Endothelial cell of umbilical vein (primary cell): ENCODE data around the gene MRPL48. TPM values are rescaled to one million over a fixed set of nuclear protein-coding genes. Genes with fewer than 3 reads are reported as not detected.

Experiments used
- BruUV-seq: library from RNA; stranded (reverse); fragments of 400-500 nt; replicated peaks from 2 replicates; lab custom pipeline; 2021; lab: Mats Ljungman, UMichigan
- CTCF ChIA-PET: fragments of 300-600, 350-600 bp; sonication (Branson Sonifier 250); formaldehyde crosslinking; loops from one replicate; lab custom pipeline; 2021; ENCODE audit warnings: antibody characterized with exemption, inconsistent platforms; lab: Charles Lee
- POLR2A ChIA-PET: fragments of 300-600, 350-600 bp; sonication (Branson Sonifier 250); formaldehyde crosslinking; loops from one replicate; lab custom pipeline; 2021; ENCODE audit warnings: antibody characterized with exemption, inconsistent platforms; lab: Charles Lee
- DNase-seq: peaks from one replicate; pipeline ENCODE4 v3.0.0-alpha.2; 2011; ENCODE audit warnings: low read depth, low spot score
- FAIRE-seq: peaks from 2 replicates; lab custom pipeline; 2011; peaks lifted over from hg19 to GRCh38; lab: Jason Lieb, UNC
- H2AFZ ChIP-seq: 2 replicates; pipeline ENCODE4 v1.6.0; 2012; ENCODE audit warnings: low read depth, low read length, control low read depth, inconsistent platforms
- H3K27ac ChIP-seq: 2 replicates; pipeline ENCODE4 v1.5.1; 2011; ENCODE audit warnings: low read depth, mild to moderate bottlenecking, control low read depth, low read length, moderate library complexity; ENCODE audit not compliant: insufficient read depth
- H3K27me3 ChIP-seq, 2 experiments: 2 replicates each; pipeline versions ENCODE4 v1.6.0 to v1.6.1; 2011; ENCODE audit warnings: low read length in 2 of 2, mixed read lengths in 1 of 2; ENCODE audit not compliant: control insufficient read depth in 2 of 2, insufficient read depth in 2 of 2
- H3K36me3 ChIP-seq, 2 experiments: 2 replicates in 1 of 2; 3 replicates in 1 of 2; pipeline ENCODE4 v1.5.1; 2011; ENCODE audit warnings: low read length in 2 of 2, mild to moderate bottlenecking in 1 of 2, moderate library complexity in 1 of 2; ENCODE audit not compliant: control insufficient read depth in 2 of 2, insufficient read depth in 2 of 2; ENCODE audit errors: extremely low read depth in 1 of 2
- H3K4me1 ChIP-seq: 3 replicates; pipeline ENCODE4 v1.5.1; 2011; ENCODE audit warnings: mild to moderate bottlenecking, low read length; ENCODE audit not compliant: control insufficient read depth, insufficient read depth; ENCODE audit errors: extremely low read depth
- H3K4me2 ChIP-seq: 2 replicates; pipeline ENCODE4 v1.6.1; 2011; ENCODE audit warnings: low read length, control low read depth, mixed read lengths; ENCODE audit not compliant: insufficient read depth
- H3K4me3 ChIP-seq, 3 experiments: fragments of 200-600 bp in 1 of 3; sonication (generic), shearing (Covaris generic) in 1 of 3; replicated peaks in 1 of 3; 2 replicates each; pipeline ENCODE4 v1.5.1; 2011 to 2016; ENCODE audit warnings: control low read depth in 3 of 3, low read length in 3 of 3, mild to moderate bottlenecking in 2 of 3, inconsistent platforms in 1 of 3, low read depth in 1 of 3, moderate library complexity in 1 of 3; ENCODE audit not compliant: insufficient read depth in 1 of 3
- H3K79me2 ChIP-seq: 2 replicates; pipeline ENCODE4 v1.6.0; 2012; ENCODE audit warnings: low read length, inconsistent platforms; ENCODE audit not compliant: control insufficient read depth, insufficient read depth
- H3K9ac ChIP-seq: replicated peaks from 2 replicates; pipeline ENCODE3; 2011; ENCODE audit warnings: low read length, control low read depth; ENCODE audit not compliant: insufficient read depth; ENCODE audit errors: extremely low read depth
- H3K9me1 ChIP-seq: replicated peaks from 3 replicates; pipeline ENCODE4 v1.6.0; 2011; ENCODE audit warnings: mild to moderate bottlenecking, low read length; ENCODE audit not compliant: control insufficient read depth, insufficient read depth; ENCODE audit errors: extremely low read depth
- H3K9me3 ChIP-seq: replicated peaks from 2 replicates; pipeline ENCODE4 v1.5.1; 2012; ENCODE audit warnings: low read length, inconsistent platforms; ENCODE audit not compliant: control insufficient read depth, insufficient read depth
- H4K20me1 ChIP-seq: replicated peaks from 2 replicates; pipeline ENCODE3; 2011; ENCODE audit warnings: mild to moderate bottlenecking, low read length; ENCODE audit not compliant: control insufficient read depth, insufficient read depth; ENCODE audit errors: extremely low read depth
- EZH2 ChIP-seq: IDR thresholded peaks from 2 replicates; pipeline ENCODE4 v1.6.1; 2012; ENCODE audit warnings: borderline replicate concordance, low read depth, mild to moderate bottlenecking, moderate library complexity, low read length, inconsistent platforms; ENCODE audit not compliant: severe bottlenecking
- FOS ChIP-seq: IDR thresholded peaks from 2 replicates; pipeline ENCODE4 v1.6.1; 2011; ENCODE audit warnings: mild to moderate bottlenecking, low read length, moderate library complexity, borderline replicate concordance; ENCODE audit not compliant: insufficient read depth
- GATA2 ChIP-seq: IDR thresholded peaks from 2 replicates; pipeline ENCODE4 v1.7.0; 2011; ENCODE audit warnings: low read depth, mild to moderate bottlenecking, moderate library complexity, mixed read lengths, low read length; ENCODE audit not compliant: insufficient read length, insufficient read depth
- JUN ChIP-seq: IDR thresholded peaks from 2 replicates; pipeline ENCODE4 v1.6.1; 2011; ENCODE audit warnings: borderline replicate concordance, low read depth; ENCODE audit not compliant: insufficient read length, insufficient read depth
- MYC ChIP-seq: IDR thresholded peaks from one replicate; pipeline ENCODE4 v1.6.1; 2011; ENCODE audit warnings: mild to moderate bottlenecking, low read depth, low read length
- POLR2A ChIP-seq: IDR thresholded peaks from 2 replicates; pipeline ENCODE4 v1.6.1; 2012; ENCODE audit warnings: low read depth, mild to moderate bottlenecking, control low read depth, low read length
- POLR2AphosphoS5 ChIP-seq: IDR thresholded peaks from 2 replicates; pipeline ENCODE4 v1.6.1; 2012; ENCODE audit warnings: low read depth, mild to moderate bottlenecking, control low read depth, low read length, moderate library complexity; ENCODE audit not compliant: insufficient read depth
- dilution Hi-C: fragments of 300-500 bp; cut with MboI; formaldehyde crosslinking; loops from one replicate; pipeline ENCODE4 v1.15.0; 2019; ENCODE audit warnings: low sequenced_read_pairs; ENCODE audit not compliant: extremely low pct_ligation_motif_present
- intact Hi-C: fragments of 100-400 bp; cut with micrococcal nuclease; formaldehyde crosslinking; loops from one replicate; pipeline ENCODE4 v1.10.0; 2022
- polyA plus RNA-seq, 4 experiments: library from polyadenylated mRNA; depleted of rRNA in 3 of 4; stranded (reverse) in 3 of 4; unstranded in 1 of 4; fragments of >200 nt; gene quantifications; 2 replicates each; pipeline versions ENCODE4 v1.2.1 to v1.2.3, GENCODE V29; 2011 to 2012; ENCODE audit warnings: missing spikeins in 1 of 4
- total RNA-seq: library from RNA; stranded (reverse); gene quantifications from 2 replicates; pipeline ENCODE4 v1.2.3, GENCODE V29; 2021
- TF ChIP-seq, protein P1 (sequence below): IDR thresholded peaks from 2 replicates; pipeline ENCODE4 v1.6.1; 2011; ENCODE audit not compliant: insufficient read depth, insufficient read length
- TF ChIP-seq, protein P2 (sequence below), 2 donors: IDR thresholded peaks; 1 replicate in 1 of 2; 2 replicates in 1 of 2; pipeline ENCODE4 v1.5.1; 2011; ENCODE audit warnings: low read length in 2 of 2, mild to moderate bottlenecking in 2 of 2, moderate library complexity in 2 of 2, control low read depth in 1 of 2, inconsistent platforms in 1 of 2, low read depth in 1 of 2; ENCODE audit not compliant: insufficient read depth in 1 of 2; ENCODE audit errors: extremely low read depth in 1 of 2

Gene MRPL48
- total and polyA plus RNA-seq, 2 donors (not counting 3 experiments of a cell fraction or from before 2014, with no cell fraction given), result 25.0 to 38.3 TPM

DNA sequence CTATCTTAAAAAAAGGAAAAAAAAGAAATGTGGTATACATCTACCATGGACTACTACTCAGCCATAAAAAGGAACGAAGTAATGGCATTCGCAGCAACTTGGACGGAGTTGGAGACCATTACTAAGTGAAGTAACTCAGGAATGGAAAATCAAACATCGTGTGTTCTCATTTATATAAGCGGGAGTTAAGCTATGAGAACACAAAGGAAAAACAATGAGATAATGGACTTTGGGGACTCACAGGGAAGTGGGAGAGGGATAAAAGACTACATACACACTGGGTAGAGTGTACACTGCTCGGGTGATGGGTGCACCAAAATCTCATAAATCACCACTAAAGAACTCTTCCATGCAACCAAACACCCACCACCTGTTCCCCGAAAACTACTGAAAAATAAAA, 38.6 kb upstream of the MRPL48 start:
- peaks cover 97% of the 10 kb centered on the region for H3K79me2 ChIP-seq
- no peak overlapping the region for H3K27ac ChIP-seq
- dilution Hi-C loops (no loop called here), intact Hi-C loops (no loop called here)
- no peaks in the 10 kb centered on the region for H3K4me1 ChIP-seq
- H2AFZ ChIP-seq, result no peak overlapping the region
- no peaks in the 10 kb centered on the region for H3K9me1 ChIP-seq
- FAIRE-seq, result no peak
- ChIA-PET CTCF (no interaction called here), POLR2A (no interaction called here)
- no peak overlapping the region for H3K4me2 ChIP-seq
- BruUV-seq, result no TSS peak
- TF ChIP-seq POLR2AphosphoS5, result no peak
- TF ChIP-seq GATA2, result no peak
- TF ChIP-seq EZH2, result no peak
- TF ChIP-seq MYC, result no peak
- TF ChIP-seq, protein P1, sequence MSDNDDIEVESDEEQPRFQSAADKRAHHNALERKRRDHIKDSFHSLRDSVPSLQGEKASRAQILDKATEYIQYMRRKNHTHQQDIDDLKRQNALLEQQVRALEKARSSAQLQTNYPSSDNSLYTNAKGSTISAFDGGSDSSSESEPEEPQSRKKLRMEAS, result no peak
- TF ChIP-seq, protein P2, sequence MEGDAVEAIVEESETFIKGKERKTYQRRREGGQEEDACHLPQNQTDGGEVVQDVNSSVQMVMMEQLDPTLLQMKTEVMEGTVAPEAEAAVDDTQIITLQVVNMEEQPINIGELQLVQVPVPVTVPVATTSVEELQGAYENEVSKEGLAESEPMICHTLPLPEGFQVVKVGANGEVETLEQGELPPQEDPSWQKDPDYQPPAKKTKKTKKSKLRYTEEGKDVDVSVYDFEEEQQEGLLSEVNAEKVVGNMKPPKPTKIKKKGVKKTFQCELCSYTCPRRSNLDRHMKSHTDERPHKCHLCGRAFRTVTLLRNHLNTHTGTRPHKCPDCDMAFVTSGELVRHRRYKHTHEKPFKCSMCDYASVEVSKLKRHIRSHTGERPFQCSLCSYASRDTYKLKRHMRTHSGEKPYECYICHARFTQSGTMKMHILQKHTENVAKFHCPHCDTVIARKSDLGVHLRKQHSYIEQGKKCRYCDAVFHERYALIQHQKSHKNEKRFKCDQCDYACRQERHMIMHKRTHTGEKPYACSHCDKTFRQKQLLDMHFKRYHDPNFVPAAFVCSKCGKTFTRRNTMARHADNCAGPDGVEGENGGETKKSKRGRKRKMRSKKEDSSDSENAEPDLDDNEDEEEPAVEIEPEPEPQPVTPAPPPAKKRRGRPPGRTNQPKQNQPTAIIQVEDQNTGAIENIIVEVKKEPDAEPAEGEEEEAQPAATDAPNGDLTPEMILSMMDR (IDR thresholded peaks at IDR 0.05; ENCODE audit: extremely low read depth in 1 of 2, insufficient read depth in 1 of 2, low read depth in 1 of 2, low read length in 2 of 2), result no peak
- no peak for TF ChIP-seq POLR2A
- TF ChIP-seq FOS, result no peak
- no peak for TF ChIP-seq JUN
- no peak for DNase-seq
- no peak overlapping the region for H3K9ac ChIP-seq
- H3K36me3 ChIP-seq, result no peaks in the 10 kb centered on the region
- H4K20me1 ChIP-seq, result peaks cover 18% of the 10 kb centered on the region
- no peaks in the 10 kb centered on the region for H3K27me3 ChIP-seq
- no peaks in the 10 kb centered on the region for H3K9me3 ChIP-seq
- H3K4me3 ChIP-seq, result no peak overlapping the region
